Stimulated activated CD8-positive, alpha-beta memory T cell treated with anti-CD3 and anti-CD28 coated beads, Interleukin-4, amount 100 ng/mL, for 4 hours (primary cell): Measurements from ENCODE around the gene TMEM87A.
"Not testable (repeated sequence)": the region's sequence is repeated elsewhere in the genome, so short reads cannot be mapped to it uniquely, and the experiment has no call there.

Experiments used
- DNase-seq, 2 donors: peaks; one replicate each; pipeline ENCODE4 v3.0.0-alpha.2; 2020; ENCODE audit warnings: low read depth in 2 of 2, low spot score in 1 of 2

Gene TMEM87A, protein sequence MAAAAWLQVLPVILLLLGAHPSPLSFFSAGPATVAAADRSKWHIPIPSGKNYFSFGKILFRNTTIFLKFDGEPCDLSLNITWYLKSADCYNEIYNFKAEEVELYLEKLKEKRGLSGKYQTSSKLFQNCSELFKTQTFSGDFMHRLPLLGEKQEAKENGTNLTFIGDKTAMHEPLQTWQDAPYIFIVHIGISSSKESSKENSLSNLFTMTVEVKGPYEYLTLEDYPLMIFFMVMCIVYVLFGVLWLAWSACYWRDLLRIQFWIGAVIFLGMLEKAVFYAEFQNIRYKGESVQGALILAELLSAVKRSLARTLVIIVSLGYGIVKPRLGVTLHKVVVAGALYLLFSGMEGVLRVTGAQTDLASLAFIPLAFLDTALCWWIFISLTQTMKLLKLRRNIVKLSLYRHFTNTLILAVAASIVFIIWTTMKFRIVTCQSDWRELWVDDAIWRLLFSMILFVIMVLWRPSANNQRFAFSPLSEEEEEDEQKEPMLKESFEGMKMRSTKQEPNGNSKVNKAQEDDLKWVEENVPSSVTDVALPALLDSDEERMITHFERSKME

DNA sequence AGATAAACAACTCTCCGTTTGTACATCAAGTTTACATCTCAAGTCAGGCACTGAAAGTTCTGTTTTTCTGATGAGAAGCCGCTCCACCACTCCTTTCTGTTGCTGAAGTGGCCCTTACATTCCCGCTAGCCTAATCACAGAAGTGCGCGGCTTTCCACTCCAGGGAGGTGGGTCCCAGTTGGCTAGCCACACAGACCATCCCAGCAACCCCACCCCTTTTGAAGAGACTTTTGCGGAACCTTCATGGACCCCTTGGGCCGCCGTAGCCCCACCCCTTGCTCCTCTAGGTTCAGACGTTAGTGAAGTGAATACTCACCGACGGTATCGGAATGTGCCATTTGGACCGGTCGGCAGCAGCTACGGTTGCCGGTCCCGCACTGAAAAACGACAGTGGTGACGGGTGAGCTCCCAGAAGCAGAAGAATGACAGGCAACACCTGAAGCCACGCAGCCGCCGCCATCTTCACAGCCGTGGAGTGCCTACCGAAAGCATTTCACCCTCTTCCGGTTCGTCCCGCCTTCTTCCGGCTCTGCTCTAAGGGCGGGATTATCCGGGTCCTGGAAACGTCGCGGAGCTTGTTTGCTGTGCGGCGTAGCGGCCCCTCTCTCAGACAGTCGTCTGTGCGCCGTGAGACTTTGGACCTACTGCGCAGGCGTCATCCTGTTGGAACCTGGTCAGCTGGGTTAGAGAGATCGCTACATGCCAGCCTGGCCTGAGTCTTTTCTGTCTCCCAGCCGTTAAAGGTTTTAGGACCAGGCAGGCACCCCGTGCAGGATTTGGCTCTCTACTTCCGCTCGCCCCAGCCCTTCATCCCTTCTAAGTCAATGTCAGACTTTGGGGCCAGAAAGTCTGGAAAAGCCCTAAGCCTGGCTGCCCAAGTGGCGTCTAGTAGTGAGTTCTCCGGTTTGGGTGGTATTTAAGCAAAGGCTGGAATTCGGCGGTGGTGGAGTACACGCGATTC, at the start of gene TMEM87A, which contains the start of gene GANC:
Gene TMEM87A, minus strand, starts transcription at position 495 of the 961 bp plus-strand sequence. Its CDS starts 35 bp downstream, at position 460.
Gene GANC, plus strand, starts transcription at position 263 of the 961 bp plus-strand sequence. CDS start 1,281 bp downstream, outside the sequence.
- peak; percentile 91 for DNase-seq

DNA sequence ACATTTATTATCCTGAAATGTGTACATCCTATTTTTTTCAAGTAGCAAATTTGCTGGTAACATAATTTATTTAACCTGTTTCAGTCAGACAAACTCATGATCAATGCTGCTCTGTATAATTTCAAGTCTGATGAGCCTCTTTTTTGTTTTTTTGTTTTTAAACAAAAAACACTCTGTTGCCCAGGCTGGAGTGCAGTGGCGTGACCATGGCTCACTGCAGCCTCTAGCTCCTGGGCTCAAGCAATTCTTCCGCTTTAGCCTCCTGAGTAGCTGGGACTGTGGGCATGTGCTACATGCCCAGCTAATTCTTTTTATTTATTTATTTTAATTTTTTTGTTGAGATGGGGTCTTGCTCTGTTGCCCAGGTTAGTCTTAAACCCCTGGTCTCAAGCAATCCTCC, 46.0 kb upstream of the TMEM87A start:
- no peak for DNase-seq

DNA sequence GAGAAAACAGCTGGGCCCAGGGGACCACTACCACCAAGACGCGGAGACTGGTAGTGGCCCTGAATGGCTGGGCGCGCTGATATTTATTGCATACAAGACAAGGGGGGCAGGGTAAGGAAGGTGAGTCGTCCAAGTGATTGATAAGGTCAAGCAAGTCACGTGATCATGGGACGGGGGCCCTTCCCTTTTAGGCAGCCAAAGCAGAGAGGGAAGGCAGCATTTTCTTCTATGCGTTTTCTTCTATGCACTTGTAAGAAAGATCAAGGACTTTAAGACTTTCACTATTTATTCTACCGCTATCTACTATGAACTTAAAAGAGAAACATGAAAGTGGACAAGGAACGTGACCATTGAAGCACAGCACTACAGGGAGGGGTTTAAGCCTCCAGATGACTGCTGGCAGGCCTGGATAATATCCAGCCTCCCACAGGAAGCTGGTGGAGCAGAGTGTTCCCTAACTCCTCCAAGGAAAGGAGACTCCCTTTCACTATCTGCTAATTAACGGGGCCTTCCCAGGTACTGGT, 43.1 kb upstream of the TMEM87A start:
- DNase-seq, result not testable (repeated sequence)

DNA sequence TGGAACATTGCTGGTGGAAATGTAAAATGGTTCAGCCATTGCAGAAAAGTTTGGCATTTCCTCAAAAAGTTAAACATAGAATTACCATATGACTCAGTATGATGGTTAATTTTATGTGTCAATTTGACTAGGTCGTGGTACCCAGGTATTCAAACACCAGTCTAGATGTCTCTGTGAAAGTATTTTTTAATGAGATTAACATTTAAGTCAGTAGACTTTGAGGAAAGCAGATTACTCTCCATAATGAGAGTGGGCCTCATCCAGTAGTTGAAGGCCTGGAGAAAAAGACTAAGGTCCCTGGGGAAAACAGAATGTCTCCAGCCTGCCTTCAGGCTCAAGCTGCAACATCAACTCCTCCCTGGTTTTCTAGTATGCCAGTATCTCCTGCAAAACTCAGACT, 42.3 kb upstream of the TMEM87A start:
- no peak for DNase-seq

DNA sequence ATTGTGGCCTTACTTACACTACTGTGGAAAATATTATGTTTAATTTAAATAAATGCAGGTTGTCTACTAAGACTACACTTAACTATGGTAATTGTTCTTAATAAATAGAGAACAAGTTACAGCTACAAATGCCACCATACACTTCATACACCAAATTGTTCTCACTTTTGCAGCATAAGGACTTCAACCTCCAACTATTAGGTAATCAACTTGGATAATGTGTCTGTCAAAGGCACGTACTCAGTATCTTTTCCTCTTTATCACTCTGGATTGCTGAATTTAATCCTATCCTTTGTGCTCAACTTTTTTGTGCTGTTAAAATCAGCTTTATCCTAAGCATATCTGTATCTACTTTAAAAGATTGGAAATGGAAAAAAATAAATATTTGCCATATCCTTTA, 41.6 kb upstream of the TMEM87A start:
- DNase-seq, result no peak

DNA sequence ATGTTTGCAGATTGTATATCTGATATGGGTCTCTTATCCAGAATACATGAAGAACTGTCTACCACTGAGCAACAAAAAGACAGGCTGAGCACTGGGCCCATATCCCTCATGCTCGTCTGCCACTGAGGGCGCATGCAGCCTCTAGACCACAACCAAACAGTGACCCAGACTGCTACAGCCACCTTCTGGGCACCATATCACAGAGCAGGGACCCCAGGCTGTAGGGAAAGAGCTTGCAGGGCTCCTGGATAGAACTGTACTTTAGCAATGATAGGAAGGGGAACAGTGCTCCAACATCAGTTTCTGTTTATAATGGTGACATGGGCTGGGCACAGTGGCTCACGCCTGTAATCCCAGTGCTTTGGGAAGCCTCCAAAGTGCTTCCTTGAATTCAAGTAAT, 40.2 kb upstream of the TMEM87A start:
- no peak for DNase-seq

DNA sequence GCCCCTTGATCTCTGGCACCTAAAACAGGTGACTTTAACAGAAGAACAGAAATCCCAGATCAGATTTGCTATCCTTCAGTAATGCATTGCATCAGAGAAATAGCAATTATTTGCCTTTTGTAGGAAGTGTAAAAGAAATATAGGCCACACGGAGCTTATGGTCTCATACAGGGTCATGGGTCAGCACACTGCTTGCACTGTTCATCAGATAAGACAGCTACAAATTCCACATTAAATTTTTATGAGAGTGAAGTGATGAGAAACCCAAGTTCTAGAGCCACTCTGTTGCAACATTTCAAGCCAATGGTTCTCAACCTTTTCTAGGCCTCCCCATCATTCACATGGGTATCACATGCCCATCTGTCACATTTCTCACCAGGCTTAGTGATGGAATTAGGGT, 33.4 kb upstream of the TMEM87A start:
- DNase-seq, result no peak

DNA sequence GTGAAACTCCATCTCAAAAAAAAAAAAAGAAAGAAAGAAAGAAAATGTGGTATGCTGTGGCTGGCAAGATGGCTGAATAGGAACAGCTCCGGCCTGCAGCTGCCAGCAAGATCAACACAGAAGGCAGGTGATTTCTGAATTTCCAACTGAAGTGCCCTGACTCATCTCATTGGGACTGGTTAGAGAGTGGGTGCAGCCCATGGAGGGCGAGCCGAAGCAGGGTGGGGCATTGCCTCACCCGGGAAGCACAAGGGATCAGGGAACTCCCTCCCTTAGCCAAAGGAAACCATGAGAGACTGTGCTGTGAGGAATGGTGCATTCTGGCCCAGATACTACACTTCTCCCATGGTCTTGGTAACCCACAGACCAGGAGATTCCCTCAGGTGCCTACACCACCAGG, 27.8 kb upstream of the TMEM87A start:
- DNase-seq, result not testable (repeated sequence)

DNA sequence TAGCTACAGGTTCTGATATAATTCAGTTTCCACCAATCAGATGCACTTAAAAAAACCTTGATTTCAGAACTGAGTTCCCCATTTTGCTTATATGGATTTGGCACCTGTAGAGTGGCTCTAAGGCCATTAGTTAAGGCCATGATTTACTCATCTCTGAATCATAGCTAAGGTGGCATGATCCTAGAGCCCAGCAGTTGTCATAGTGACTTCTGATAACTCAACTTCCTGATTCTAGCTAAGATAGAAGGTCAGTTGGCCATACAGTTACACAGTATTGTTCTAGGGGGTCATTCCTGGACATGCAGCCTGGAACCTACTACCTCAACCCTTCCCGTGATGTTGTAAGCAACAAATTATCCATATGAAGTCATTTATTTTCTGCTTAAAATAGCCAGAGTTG, 15.9 kb upstream of the TMEM87A start:
- DNase-seq, result no peak

DNA sequence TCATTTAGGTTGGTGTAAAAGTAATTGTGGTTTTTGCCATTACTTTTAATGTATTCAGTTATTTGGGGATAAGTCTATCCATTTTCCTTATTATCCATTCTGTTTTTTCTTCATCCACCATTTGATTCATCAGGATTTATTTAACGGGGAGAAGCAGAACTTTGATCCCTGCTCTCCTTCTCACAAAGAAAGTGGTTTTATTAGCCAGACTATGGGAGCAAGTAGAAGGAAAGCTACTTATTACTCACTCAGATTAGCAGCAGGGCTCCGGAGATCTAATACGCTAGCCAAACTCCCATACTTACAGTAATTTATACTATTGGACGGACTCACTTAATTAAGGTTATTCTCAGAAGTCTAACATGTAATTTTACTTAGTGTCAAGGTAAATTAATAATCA, 14.7 kb upstream of the TMEM87A start:
- DNase-seq, result no peak

DNA sequence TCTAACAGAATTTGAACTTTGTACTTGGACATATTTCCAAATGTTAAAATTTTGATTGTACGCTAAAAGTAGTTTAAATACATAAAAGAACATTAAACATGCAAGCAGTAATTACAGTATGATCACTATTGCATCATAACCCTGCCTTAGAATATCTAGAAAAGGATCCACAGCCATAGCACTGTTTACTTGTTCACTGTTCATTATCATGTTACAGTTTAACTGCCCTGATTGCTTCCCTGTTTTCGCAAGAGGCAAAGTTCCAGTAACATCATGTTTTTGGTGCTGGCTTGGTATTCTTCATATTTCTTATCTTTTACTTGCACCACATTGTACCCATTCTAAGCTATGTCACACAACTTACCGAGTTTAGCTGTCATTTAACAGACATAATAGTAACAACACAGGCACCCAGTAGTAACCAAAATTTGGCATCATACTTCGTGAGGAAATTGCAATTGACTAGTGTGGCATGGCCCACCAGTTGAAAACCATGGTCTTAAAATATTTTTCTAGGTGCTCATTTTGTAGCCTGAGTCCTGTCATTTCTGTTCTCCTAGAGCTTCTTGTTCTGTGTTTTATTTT, 13.3 kb upstream of the TMEM87A start:
- DNase-seq, result no peak

DNA sequence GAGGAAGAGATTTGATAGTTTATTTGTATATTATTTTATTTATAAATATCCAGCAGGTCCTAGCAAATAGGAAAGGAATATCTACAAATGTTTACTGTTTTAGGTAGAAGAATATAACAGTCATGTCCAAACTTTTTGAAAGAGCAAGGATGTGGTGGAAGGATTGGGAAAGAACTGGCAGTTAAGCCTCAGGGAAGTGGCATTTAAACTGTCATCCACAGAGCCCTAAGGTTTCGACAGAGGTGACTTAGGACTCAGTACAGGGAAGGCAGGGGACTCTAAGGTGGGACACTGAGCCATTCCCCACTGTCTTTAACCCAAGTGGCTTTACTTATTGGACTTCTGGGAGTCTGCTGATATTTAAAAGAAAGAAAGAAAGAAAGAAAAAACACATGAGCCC, 11.8 kb upstream of the TMEM87A start:
- DNase-seq, result no peak

DNA sequence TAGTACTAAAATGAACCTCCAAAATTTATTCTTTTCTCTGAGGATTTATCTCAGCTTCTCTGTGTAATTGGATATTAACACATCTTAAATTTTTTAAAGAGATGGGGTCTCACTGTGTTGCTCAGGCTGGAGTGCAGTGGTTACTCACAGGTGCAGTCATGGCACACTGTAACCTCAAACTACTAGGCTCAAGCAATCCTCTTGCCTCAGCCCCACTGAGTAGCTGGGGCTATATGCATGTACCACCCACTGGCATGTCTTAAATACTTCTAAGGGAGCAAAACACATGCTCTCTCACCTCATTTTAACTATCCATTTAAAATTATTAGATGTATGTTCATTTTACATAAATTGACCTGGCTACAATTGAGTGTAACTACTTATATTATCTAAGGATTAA, 11.3 kb upstream of the TMEM87A start:
- no peak for DNase-seq

DNA sequence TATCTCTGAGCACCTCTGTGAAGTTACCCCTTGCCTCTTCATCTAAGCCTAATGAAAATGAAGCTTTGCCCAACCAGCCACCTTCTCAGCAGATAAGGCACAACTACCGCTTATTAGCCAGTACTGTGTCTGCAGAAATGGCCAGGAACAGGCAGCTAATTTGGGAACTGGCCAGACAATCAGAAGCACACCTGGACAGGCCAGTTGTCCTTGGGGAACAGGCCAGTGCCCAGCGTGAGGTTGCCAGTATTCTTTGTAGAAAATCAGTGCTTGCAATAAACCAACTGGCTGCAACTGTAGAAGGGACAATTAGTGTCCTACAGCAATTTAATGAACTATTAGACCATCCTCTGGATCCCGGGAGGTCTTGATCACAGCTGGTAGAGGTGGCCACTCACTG, 10.4 kb upstream of the TMEM87A start:
- DNase-seq, result no peak

DNA sequence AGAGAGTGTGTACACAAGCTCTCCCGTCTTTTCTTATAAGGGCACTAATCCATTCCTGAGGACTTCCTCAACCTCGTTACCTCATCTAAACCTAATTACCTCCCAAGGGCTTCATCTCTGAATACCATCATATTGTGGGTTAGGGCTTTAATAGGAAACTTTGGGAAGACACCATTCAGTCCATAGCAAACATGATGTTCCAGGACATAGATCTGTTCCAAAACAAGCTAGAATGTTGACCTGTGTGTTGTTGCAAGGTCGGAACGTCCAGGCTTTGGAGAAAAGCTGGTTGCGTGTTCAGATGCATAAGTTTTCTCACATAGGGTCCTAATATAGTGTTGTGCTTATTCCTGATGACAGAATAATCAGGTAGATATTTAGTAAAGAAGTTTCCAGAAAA, 9.7 kb upstream of the TMEM87A start:
- no peak for DNase-seq

DNA sequence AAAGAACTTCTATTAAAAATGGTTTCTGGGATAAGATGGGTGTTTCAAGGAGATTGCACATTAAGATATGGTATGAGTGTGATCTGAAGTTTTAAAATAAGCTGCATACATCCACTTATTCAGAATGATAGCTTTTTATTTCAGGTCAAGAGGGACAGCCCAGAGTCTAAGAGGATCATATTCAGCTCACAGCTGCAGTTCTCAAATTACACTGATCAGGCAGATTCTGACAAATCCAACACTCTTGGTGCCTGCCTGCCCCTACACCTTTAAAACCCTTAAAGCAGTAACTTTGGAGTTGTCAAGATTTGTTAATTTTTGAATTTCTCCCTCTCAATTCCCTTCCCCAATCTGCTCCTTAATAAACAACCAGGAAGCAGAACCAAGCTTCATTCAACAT, 9.1 kb upstream of the TMEM87A start:
- no peak for DNase-seq

DNA sequence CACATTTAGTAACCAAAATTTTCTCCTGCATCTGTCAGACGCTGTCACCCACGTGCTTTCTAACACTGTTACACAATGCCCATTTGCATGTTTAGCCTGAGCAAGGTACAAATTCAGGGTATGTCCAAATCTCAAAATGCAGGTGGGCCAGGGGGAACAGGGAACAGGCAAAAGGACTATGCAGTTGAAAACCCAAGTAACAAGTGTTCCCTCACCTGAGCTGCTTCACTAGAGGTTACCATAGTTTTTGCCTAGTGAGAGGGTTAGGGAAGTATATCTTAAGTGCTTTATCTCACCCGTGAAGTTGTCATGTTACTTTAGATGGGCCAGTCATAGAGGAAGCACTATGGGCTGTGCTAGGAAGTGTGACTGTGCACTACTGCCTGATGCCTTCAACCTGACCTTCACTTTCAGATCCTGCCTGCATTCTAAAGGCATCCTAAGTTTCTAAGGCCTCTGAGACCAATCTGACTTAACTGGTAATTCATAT, 6.0 kb upstream of the TMEM87A start:
- no peak for DNase-seq

DNA sequence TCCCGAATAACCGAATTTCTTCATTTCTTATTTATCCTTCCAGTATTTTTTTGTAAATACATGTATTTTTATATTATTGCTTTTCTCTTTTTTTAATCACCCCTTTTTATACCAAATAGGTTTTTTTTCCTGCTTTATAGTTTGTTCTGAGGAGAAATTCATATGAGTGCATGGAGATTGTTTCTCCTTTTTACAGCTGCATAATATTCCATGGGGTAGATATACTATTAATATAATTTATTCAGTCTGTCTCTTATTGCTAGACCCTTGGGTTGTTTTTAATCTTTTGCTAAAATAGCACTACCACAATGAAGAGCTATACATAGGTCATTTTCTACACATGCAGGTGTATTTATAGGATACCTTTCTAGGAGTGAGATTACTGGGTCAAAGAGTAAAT, 3.5 kb upstream of the TMEM87A start:
- no peak for DNase-seq

DNA sequence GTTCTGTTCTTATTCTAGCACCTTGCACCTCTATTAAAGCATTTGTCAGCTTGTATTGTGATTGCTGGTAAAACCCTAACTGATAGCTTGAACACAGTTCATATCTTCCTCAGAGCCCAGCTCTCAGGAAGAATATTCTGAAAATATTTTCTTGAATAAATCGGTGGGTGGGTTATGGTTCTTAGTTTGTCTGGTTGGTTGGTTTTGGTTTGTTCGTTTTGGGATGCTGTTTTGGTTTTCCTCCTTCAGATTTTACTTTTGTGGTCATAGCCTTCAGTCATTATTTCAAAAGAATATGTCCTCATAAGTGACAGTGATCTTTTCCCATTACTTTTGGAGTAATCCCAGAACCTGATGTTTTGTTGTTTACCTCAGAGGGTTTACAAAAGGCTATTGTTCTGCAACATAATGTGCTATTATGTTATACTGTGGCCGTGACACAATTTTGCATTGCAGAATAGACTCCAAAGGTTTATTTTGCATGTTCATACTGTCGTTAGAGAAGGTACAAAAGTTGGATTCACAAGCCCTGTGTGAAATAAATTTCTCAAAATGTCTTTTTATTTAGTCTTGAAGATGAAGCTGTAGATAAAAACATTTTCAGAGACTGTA, 2.7 kb upstream of the TMEM87A start:
- no peak for DNase-seq

DNA sequence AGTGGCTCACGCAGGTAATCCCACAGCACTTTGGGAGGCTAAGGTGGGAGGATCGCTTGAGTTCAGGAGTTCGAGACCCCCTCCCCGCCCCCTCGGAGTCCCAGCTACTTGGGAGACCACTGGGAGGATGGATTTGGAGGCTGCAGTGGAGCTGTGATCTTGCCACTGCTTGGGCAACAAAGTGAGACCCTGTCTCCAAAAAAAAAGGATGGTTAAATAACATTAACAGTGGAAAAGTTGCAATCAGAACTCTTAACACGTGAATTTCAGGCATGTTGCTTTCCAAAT, 1.4 kb upstream of the TMEM87A start:
- DNase-seq, result no peak
